Natural killer cell (primary cell): Measurements from ENCODE around the gene OSBPL1A. TPM values are rescaled to one million over a fixed set of nuclear protein-coding genes. Genes with fewer than 3 reads are reported as not detected.

ENCODE experiments used
- ATAC-seq, 3 donors: fragments of 150-1000 bp in 2 of 3; fragments of 200-7000 bp in 1 of 3; cut with Tn5 transposase; 1 replicate in 1 of 3; 2 replicates in 2 of 3; pipeline ENCODE4 v1.10.0; 2021; ENCODE audit warnings: mild to moderate bottlenecking in 2 of 3, moderate library complexity in 2 of 3
- DNase-seq, 2 donors: peaks; one replicate each; pipeline versions ENCODE4 v3.0.0 to v3.0.0-alpha.2; 2013 to 2021; ENCODE audit warnings: mixed read lengths in 1 of 2
- H3K27ac ChIP-seq: one replicate; pipeline ENCODE4 v1.5.1; 2013; ENCODE audit warnings: mild to moderate bottlenecking, low read length
- H3K27me3 ChIP-seq: one replicate; pipeline ENCODE4 v1.6.1; 2013; ENCODE audit warnings: low read length; ENCODE audit not compliant: control insufficient read depth, insufficient read depth
- H3K36me3 ChIP-seq: one replicate; pipeline ENCODE4 v1.6.1; 2013; ENCODE audit warnings: low read length; ENCODE audit not compliant: control insufficient read depth, insufficient read depth
- H3K4me1 ChIP-seq: one replicate; pipeline ENCODE4 v1.6.1; 2013; ENCODE audit warnings: low read length; ENCODE audit not compliant: control insufficient read depth, insufficient read depth
- H3K4me3 ChIP-seq: one replicate; pipeline ENCODE4 v1.5.1; 2013; ENCODE audit warnings: low read length
- H3K9me3 ChIP-seq: one replicate; pipeline ENCODE4 v1.6.1; 2013; ENCODE audit warnings: low read length; ENCODE audit not compliant: control insufficient read depth, insufficient read depth
- H3K27ac Mint-ChIP-seq, 2 donors: one replicate each; pipeline ENCODE4 v1.8.0; 2022; ENCODE audit warnings: mild to moderate bottlenecking in 2 of 2, mixed read lengths in 2 of 2, moderate library complexity in 1 of 2
- H3K27me3 Mint-ChIP-seq, 2 donors: one replicate each; pipeline ENCODE4 v1.8.0; 2022; ENCODE audit warnings: low read depth in 2 of 2, mixed read lengths in 2 of 2
- H3K36me3 Mint-ChIP-seq: one replicate; pipeline ENCODE4 v1.8.0; 2022; ENCODE audit warnings: mixed read lengths
- H3K4me1 Mint-ChIP-seq, 2 donors: one replicate each; pipeline ENCODE4 v1.8.0; 2022; ENCODE audit warnings: mixed read lengths in 2 of 2
- H3K4me3 Mint-ChIP-seq: one replicate; pipeline ENCODE4 v1.8.0; 2022; ENCODE audit warnings: mild to moderate bottlenecking, moderate library complexity, mixed read lengths
- H3K9me3 Mint-ChIP-seq, 2 donors: one replicate each; pipeline ENCODE4 v1.8.0; 2022; ENCODE audit warnings: mixed read lengths in 2 of 2
- WGBS: methylation state at CpG from one replicate; pipeline ENCODE4 v1.1.7; 2013; ENCODE audit warnings: missing lambda C conversion rate; ENCODE audit not compliant: insufficient coverage; 5-methylcytosine and 5-hydroxymethylcytosine counted together
- intact Hi-C: fragments of 100-400 bp; cut with micrococcal nuclease; formaldehyde crosslinking; loops from one replicate; pipeline ENCODE4 v1.14.2; 2022
- total RNA-seq, 4 donors: library from RNA; stranded (reverse); fragments of 120-200 nt in 1 of 4; gene quantifications; one replicate each; pipeline versions ENCODE4 v1.2.3 to v1.2.4, GENCODE V29; 2013 to 2022
- TF ChIP-seq, protein P1 (sequence below): fragments of 200-600 bp; IDR thresholded peaks from one replicate; pipeline ENCODE4 v1.8.0; 2022; ENCODE audit warnings: antibody characterized with exemption

Gene OSBPL1A
- total RNA-seq, 3 donors from 2014 or later (not counting 1 experiment from before 2014, with no cell fraction given), result 1.2 to 32.5 (median 1.5) TPM

DNA sequence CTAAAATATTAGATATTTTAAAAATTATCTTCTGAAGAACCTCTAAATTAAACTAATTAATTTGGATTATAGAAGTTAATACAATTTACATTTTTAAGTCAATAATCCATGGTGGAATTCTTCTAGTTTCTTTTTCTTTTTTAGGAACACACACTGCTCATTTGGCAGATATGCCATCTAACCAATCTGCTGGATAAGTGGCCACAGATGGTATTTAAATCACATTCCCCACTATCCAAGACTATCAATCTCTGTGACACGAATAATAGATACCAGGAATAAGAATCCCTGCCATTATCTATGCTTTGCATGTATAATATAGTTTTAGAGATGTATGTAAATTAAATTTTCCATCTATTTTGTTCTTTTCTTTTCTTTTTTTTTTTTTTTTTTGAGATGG, 200.2 kb downstream of the OSBPL1A start:
- Mint-ChIP-seq H3K9me3 (no peaks in the 10 kb centered on the region), H3K27ac (no peak overlapping the region), H3K4me3 (no peak overlapping the region), H3K27me3 (peaks cover 15 to 18% of the 10 kb centered on the region in 2 donors), H3K36me3 (no peaks in the 10 kb centered on the region), H3K4me1 (no peaks in the 10 kb centered on the region)
- no CpG with 5 or more reads among the region's 1 CpG for WGBS
- no peak for DNase-seq
- Histone ChIP-seq H3K4me3 (no peak overlapping the region), H3K9me3 (no peaks in the 10 kb centered on the region), H3K27ac (no peak overlapping the region), H3K4me1 (no peaks in the 10 kb centered on the region), H3K27me3 (no peaks in the 10 kb centered on the region), H3K36me3 (no peaks in the 10 kb centered on the region)
- intact Hi-C loops, result no loop called here
- ATAC-seq, result no peak
- TF ChIP-seq, protein P1, sequence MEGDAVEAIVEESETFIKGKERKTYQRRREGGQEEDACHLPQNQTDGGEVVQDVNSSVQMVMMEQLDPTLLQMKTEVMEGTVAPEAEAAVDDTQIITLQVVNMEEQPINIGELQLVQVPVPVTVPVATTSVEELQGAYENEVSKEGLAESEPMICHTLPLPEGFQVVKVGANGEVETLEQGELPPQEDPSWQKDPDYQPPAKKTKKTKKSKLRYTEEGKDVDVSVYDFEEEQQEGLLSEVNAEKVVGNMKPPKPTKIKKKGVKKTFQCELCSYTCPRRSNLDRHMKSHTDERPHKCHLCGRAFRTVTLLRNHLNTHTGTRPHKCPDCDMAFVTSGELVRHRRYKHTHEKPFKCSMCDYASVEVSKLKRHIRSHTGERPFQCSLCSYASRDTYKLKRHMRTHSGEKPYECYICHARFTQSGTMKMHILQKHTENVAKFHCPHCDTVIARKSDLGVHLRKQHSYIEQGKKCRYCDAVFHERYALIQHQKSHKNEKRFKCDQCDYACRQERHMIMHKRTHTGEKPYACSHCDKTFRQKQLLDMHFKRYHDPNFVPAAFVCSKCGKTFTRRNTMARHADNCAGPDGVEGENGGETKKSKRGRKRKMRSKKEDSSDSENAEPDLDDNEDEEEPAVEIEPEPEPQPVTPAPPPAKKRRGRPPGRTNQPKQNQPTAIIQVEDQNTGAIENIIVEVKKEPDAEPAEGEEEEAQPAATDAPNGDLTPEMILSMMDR, result no peak

DNA sequence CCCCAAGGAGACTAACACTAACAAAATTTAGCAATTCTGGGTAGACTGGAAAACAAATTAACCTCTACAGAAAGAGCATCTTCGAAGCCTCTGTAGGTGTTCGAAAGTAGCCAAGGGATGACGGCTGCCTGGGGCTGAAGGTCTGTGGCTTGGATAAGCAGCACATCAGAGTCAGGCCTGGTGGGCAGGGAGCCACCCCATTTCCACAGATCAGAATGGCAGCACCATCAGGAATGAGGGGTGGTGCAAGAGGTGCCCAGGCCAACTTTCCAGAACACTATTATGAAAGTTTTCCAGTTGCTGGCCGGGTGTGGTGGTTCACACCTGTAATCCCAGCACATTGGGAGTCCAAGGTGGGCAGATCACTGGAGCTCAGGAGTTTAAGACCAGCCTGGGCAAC, 200.9 kb downstream of the OSBPL1A start:
- Mint-ChIP-seq H3K36me3 (no peaks in the 10 kb centered on the region), H3K4me1 (no peaks in the 10 kb centered on the region), H3K27me3 (peaks cover 18 to 21% of the 10 kb centered on the region in 2 donors), H3K9me3 (no peaks in the 10 kb centered on the region), H3K27ac (no peak overlapping the region), H3K4me3 (no peak overlapping the region)
- ATAC-seq (no peak), DNase-seq (no peak)
- no peaks in the 10 kb centered on the region for H3K9me3 ChIP-seq
- H3K4me3 ChIP-seq, result no peak overlapping the region
- TF ChIP-seq, protein P1, result no peak
- H3K27ac ChIP-seq, result no peak overlapping the region
- no peaks in the 10 kb centered on the region for H3K36me3 ChIP-seq
- 91% methylated on average over 4 of the region's 4 CpGs for WGBS
- no peaks in the 10 kb centered on the region for H3K4me1 ChIP-seq
- intact Hi-C loops, result no loop called here
- H3K27me3 ChIP-seq, result peaks cover 2% of the 10 kb centered on the region

DNA sequence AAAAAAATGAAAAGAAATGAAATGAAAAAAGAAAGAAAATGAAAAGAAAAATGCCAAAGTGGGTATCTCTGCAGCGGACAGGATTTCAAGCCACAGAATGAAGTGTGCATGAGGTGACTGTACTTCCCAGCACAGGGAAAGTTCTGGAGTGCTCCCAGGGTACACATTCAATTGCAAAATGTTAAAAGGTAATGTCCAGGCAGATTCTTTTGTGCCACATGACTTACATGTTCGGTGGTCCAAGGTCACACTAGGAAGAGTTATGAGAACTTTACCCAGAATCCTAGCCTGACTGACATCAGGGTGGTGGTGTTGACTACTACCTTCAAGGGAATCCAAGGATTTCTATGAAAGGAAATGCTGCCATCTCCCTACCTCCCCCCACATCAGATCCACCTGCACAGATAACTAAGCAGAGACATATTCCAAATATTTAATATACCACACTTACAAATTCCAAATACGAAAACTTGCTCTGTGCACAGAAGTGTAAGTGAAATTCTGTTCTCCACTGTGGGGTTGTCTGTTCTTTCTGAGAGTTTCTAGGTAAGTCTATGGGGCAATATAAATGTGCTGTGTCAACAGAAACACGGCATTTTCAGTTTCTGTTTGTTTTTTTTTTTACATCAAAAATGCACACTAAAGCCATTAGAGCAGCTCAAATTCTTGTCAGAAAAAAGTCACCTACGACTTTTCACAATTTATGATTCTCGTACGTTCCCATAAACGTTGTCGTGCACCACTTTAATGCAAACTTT, 202.1 kb downstream of the OSBPL1A start:
- Mint-ChIP-seq H3K4me3 (no peak overlapping the region), H3K9me3 (no peaks in the 10 kb centered on the region), H3K36me3 (no peaks in the 10 kb centered on the region), H3K27ac (no peak overlapping the region), H3K4me1 (no peaks in the 10 kb centered on the region), H3K27me3 (peaks cover 16 to 24% of the 10 kb centered on the region in 2 donors)
- no peak for DNase-seq
- H3K36me3 ChIP-seq, result no peaks in the 10 kb centered on the region
- H3K4me3 ChIP-seq, result no peak overlapping the region
- H3K27ac ChIP-seq, result no peak overlapping the region
- no peak for ATAC-seq
- H3K27me3 ChIP-seq, result peaks cover 2% of the 10 kb centered on the region
- intact Hi-C loops, result no loop called here
- WGBS, result 91% methylated on average over 9 of the region's 9 CpGs
- TF ChIP-seq, protein P1, result no peak
- no peaks in the 10 kb centered on the region for H3K4me1 ChIP-seq
- no peaks in the 10 kb centered on the region for H3K9me3 ChIP-seq

DNA sequence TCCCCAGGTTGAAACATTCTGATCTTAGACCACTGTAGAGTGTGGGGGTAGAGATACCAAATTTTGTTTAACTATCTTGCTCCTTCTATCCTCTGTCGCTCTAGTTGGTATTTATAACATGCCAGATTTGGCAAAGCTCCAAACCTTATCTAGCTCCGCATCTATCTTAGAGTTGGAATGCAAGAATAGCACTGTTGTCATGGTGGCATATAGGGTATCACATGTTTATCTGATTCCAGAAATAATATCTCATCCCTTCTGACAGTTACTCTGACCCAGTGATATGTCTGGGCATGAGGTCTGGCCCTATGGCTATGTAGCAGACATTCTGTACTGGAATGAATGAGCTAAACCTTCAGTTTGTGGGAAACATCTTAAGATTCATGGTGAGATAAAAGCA, 207.0 kb downstream of the OSBPL1A start:
- Mint-ChIP-seq H3K4me3 (no peak overlapping the region), H3K36me3 (no peaks in the 10 kb centered on the region), H3K27ac (no peak overlapping the region), H3K9me3 (no peaks in the 10 kb centered on the region), H3K4me1 (no peaks in the 10 kb centered on the region), H3K27me3 (peaks cover 31 to 51% of the 10 kb centered on the region in 2 donors)
- ATAC-seq (no peak), DNase-seq (no peak)
- Histone ChIP-seq H3K36me3 (no peaks in the 10 kb centered on the region), H3K4me3 (no peak overlapping the region), H3K4me1 (no peaks in the 10 kb centered on the region), H3K27me3 (peaks cover 2% of the 10 kb centered on the region), H3K9me3 (no peaks in the 10 kb centered on the region), H3K27ac (no peak overlapping the region)
- 100% methylated on average over 1 of the region's 2 CpGs for WGBS
- TF ChIP-seq, protein P1, result no peak
- intact Hi-C loops, result no loop called here
